ENCODE results near the gene ABCA1.
"Not testable (repeated sequence)": the region's sequence is repeated elsewhere in the genome, so short reads cannot be mapped to it uniquely, and the experiment has no call there.

The ABCA1 gene

DNA sequence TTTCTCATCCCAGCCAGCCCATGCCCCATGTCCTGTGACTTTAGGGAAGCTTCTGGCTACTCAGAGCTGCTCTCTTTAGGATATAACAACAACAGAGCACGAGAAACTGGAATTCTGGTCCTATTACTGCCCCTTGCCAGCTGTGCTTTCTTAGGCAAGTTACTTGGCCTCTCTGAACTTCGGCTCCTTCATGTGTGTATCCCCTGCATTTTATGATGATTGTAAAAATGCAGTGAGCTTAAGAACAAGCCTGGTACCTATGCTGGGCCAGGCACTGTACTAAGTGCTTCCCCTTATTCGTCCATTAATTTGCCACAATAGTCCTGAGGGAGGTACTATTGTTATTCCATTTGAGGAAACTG, 54.5 kb downstream of the ABCA1 start:
- peak overlapping the region; percentile 99 for H3K27ac ChIP-seq
- no peak for DNase-seq (ENCODE audit: low read depth, low spot score)

DNA sequence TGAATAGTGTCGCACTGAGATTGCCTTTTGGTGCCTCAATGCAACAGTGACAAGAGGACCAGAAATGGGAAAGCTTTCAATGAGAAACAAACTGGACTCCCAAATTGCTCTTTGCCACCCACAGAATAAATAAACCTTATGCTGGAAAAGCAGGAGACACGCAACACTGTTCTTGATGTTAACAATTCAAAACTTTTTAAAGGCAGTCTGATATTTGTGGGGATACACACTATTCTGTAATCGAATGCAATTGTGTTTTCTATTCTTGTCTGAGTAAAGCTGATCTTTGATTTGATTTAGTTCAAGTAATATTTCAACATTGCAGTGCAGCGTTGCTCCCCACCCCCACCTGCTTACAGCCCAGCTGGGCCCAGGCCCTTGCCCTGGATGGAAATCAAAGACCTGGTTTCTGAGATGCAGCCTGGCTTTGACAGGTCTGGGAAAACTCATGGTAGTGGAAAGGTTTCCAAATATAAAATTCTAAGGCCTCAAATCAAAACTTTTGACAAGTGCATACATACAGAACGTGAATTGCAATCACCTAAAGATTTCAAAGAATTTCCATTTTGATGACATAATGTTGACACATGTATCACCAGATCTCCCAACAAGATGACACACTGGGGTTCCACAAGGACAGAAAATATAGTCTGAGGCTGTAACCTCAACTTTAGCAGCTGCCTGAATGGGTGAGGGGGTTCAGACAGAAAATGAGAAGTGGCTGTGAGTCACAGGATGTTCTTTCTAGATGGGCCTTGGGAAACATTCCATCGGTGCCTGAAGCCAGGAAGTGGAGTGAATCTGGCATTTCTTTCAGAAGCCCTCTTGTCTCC, 55.1 kb downstream of the ABCA1 start:
- peak overlapping the region; percentile 99 for H3K27ac ChIP-seq
- DNase-seq (ENCODE audit: low read depth, low spot score), result peak; percentile 79

DNA sequence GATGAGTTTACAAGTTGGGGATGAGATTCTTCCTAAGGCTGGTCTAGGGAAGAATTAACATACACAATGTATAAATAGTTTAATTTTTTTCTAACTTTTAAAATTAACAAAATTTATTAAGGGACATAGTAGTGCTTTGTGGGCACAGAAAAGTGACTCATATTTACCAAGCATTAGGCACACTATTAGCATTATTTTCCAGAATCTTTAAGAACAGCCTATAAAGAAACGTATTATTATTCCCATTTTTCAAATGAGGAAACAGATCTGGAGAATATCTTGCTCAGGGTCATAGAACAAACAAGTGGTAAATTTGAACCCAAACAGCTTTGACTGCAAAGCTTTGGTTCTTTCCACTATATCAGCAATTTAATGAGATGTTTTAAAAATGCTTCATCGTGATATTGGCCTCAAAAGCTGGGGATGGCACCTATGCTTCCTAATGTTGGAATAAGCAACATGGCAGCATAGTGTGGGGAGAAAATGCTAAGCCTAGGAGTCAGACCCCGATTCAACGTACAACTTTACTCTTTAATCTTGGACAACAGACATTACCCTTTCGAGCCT, 55.9 kb downstream of the ABCA1 start:
- DNase-seq (ENCODE audit: low read depth, low spot score), result no peak
- peak overlapping the region; percentile 99 for H3K27ac ChIP-seq

DNA sequence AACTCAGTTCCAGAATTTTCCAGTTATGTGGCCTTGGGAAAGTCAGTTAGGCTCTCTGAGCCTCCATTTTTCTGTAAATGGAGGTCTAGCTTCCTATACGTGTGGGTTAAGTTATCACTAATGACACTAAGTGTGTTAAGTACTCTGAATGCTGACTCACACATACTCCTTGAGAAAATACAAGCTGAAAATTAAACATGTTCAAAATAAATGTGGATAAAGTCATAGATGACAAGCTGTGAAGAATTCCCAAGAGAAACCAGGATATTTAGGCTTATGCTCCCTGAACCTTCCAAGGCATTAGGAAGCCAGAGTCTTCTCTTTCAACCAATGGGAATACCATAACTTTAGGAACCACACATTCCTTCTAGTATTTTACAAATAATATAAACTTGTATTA, 58.1 kb downstream of the ABCA1 start:
- H3K27ac ChIP-seq, result peak overlapping the region; percentile 99
- no peak for DNase-seq (ENCODE audit: low read depth, low spot score)

DNA sequence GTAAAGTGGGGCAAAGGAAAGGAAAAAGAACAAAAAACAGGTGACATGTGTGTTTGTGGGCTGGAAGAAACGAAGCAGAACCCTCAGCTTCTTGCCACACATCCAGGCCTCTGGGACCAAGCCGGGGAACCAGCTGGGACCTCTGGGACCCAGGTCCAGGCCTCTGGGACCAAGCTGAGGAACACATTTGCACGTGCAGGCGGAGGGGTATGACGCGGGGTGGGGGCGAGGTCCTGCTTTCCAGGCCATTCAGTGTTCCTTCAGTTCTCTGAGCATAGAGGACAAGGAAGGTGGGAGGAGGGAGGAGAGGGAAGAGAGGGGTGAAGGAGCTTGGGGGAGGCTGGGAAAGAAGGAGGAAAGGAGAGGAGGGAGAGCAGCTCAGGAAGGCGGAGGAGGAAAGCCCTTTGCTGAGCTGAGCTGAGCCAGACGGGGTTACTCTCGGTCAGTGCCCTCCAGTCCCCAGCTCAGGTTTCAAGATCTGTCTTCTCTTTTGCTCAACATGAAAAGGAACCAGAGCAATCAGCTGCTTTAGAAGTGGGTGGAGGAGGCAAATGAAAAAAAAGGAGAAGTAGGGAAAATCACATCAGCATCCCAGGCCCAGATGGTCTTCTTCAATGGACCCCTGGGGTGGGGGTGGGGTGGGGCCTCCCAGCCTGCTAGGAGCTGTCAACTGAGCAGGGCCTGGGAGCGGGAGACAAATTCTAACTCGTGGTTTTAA, 59.1 kb downstream of the ABCA1 start:
- peak overlapping the region; percentile 99 for H3K27ac ChIP-seq
- DNase-seq (ENCODE audit: low read depth, low spot score), result no peak

DNA sequence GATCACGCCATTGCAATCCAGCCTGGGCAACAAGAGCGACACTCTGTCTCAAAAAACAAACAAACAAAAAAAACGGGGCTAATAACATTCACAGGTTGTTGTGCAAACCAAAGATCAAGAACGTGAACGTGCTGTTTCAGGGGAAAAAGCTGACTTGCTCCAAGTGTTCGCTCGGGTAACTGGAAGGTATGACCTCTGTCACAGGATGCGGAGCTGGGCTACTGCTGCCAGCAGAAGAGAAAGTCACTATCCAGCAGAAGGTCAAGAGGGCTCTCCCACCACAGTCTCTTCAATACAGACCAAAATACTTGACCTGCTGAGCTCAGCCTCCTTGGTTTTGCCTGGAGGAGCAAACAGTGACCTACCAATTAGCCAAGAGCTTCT, 59.7 kb downstream of the ABCA1 start:
- H3K27ac ChIP-seq, result peak overlapping the region; percentile 99
- no peak for DNase-seq (ENCODE audit: low read depth, low spot score)

DNA sequence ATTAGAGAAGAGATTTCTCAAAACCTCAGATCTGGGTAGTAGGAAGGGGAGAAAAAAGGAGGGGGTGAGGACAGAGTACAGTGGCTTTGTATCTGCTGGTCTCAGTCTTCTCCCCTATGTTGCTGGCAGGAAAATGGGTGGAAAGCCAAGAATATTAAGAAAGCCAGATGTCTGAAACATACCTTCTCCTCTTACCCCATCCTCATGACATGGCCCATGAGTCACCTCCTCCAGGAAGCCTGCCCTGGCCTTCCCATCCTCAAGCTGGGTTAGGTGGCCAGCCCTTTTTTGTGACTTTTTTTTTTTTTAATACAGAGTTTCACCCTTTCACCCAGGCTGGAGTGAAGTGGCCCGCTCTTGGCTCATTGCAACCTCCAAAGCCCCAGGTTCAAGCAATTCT, 61.8 kb downstream of the ABCA1 start:
- peak overlapping the region; percentile 99 for H3K27ac ChIP-seq
- DNase-seq (ENCODE audit: low read depth, low spot score), result no peak

DNA sequence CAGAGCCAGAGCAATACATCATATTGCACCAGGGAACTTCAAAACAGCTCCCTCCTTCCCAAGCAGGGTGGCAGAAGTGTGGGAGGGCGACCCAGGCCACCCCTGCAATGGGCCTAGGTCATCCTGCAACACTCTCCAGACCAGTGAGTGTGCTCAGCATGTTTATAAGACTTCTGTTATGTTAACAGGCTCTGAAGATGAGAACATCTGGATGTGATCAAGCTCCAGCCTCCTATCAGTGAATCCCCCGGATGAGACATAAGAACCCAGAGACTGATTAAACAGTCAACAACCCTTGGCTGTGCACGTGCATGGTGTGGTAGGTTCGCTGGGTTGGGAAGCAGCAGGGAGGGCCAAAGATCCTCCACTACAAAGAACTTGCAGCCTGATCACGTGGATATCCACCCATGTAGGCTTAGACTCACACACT, 63.3 kb downstream of the ABCA1 start:
- H3K27ac ChIP-seq, result peak overlapping the region; percentile 99
- DNase-seq (ENCODE audit: low read depth, low spot score), result no peak

DNA sequence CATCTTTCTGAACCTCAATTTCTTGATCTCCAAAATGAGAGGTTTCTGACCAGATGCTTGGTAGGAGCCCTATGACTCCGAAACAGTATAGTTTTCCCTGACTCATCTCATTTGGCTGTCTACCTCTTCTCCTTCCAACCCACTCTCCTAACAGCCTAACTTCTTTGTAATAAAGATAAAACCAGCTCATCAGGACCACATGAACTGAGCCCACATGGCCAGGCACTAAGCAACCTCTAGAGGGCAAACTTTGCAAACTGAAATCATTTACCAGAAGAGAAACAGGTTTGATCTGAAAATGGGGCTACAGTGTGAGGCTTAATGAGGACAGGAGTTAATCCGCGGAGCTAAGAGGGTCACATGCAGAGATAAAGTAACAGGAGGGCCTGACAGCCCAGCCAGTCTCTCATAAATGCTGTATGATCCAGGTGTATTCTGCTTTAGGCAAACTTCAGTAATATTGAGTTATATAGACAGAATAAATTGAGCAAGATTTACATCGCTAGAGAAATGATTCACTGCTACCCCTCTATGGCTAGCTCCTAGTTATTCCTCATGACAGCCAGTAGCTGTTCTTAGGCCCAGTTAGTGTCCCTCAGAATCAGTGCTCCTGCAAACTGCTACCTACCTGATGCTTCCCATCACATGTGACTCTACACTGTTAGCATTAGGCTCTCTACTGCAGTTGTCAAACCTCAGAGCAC, 64.6 kb downstream of the ABCA1 start:
- peak overlapping the region; percentile 99 for H3K27ac ChIP-seq
- no peak for DNase-seq (ENCODE audit: low read depth, low spot score)

DNA sequence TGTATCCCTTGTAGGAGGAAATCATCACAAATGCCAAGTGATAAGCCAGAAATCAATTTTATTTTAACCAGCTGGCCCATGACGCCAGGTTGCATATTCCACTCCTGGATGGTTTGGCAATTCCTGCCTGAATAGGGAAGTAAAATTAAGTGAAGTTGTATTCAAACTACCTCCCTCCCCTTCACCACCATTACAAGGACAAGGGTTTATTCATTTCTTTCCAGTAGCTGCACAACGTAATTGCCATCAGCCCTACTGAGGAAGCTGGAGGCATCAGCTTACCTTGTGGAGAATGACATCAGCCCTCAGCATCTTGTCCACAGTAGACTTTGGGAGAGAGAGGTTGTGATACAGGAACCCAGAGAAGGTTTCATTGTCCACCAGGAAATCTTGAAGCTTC, 66.6 kb downstream of the ABCA1 start:
- DNase-seq (ENCODE audit: low read depth, low spot score), result no peak

DNA sequence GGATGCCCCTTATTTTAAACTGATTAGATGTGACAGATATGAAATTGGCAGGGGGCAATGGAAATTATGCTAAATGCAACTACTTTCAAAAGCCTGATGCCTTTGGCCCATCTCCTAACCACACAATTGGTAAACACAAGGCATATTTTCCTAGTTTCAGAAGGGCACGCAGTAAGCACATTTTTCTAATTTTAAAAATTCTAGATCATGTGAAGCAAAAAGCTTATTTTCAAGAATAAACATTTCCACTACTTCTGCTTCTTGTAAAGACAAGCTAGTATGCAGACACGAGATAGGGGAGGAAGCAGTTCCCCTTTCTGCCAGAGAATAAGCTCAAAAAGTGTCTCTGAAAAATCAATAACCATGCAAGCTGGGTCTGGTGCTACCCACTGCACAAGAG, 67.7 kb downstream of the ABCA1 start:
- no peak for DNase-seq (ENCODE audit: low read depth, low spot score)
- H3K27ac ChIP-seq, result peak overlapping the region; percentile 87

More for the DNA sequence above, 66.6 kb downstream of the ABCA1 start:
- no peak overlapping the region for H3K27ac ChIP-seq

DNA sequence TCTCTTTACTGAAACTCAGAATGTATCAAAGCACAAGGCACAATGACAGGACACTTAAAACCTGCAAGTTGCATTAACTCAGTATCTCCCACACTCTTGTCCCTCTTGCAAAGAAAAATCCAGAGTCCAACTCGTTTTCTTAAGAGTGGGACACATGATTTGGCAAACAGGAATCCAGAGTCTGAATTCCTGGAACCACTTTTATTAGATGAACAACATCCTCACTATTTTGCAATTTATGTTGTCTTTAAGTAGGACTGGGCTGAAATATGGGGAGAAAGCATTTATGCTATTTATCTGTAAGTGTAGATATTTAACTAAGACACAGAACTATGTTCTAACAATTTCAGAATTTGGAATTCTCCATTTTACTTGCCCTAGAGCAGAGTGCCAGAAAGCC, 69.1 kb downstream of the ABCA1 start:
- no peak for DNase-seq (ENCODE audit: low read depth, low spot score)
- H3K27ac ChIP-seq, result peak overlapping the region; percentile 87

DNA sequence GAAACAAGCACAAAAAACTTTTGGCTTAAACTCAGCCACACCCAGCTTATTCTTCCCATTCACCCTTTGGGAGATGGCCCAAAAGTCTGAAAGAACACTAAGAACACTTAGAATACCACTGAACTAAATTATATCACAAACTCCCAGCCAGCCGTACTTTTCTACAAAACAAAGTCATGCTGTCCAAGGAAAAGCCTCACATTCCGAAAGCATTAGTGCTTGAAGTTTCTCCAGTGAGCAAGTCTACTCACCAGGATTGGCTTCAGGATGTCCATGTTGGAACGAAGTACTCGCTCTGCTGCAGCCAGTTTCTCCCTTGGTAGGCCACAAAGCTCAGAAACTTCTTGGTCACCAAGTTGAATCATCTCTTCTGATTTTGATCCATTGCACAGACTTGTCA, 69.7 kb downstream of the ABCA1 start:
- DNase-seq (ENCODE audit: low read depth, low spot score), result no peak
- peak overlapping the region; percentile 87 for H3K27ac ChIP-seq

DNA sequence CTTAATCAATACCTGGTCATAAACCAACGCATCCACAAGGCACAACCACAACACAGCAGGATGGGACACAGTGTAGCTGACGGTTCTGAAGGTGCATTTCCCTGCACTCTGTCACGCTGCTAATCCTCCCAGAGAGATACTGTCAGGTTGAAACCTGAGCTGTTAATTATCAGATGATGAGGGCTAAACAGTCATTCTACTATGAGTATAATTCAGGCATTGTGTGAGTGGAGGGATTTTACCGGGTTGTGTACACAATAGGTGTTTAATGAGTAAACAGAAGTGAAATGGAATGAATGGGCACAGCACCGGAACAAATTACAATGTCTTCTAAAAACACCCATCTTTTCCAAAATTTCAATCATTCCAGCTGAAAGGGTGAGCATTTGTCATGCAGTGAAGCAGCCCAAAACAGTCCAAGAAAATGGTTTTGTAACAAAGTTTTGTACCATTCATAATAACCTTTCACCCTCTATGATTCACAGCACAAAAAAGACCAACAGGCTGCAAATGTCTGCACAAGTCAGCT, 71.5 kb downstream of the ABCA1 start:
- peak; percentile 53 for DNase-seq (ENCODE audit: low read depth, low spot score)

DNA sequence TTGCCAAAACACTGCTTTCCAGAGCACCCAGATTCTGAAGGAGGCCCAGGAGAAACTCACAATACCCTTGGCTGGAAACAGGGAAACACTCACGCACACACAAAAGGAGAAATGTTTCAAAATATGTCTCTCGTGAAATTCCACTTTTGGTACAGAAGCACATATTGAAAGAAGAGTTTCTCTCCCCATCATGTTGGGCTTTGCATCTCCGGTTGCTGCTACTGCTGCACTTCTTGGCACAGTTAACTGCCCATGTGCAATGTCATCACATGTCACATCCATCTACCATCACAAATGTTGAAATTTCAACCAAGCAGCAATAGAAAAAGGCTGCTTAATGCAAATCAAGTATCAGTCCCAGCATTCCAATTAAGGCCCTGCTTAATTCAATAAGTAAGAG, 72.1 kb downstream of the ABCA1 start:
- DNase-seq (ENCODE audit: low read depth, low spot score), result no peak
- H3K27ac ChIP-seq, result peak overlapping the region; percentile 87

More for the DNA sequence above, 71.5 kb downstream of the ABCA1 start:
- H3K27ac ChIP-seq, result peak overlapping the region; percentile 87

DNA sequence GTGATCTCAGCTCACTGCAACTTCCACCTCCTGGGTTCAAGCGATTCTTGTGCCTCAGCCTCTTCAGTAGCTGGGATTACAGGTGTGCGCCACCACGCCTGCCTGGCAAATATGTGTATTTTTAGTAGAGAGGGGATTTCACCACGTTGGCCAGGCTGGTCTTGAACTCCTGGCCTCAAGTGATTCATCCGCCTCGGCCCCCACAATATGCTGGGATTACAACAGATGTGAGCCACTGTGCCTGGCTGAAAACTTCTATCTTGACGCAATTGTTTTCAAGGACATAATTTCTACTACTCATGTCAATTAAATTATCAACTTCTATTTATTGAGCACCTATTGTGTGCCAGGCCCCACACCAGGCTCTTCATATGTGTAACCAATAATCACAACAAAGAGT, 72.7 kb downstream of the ABCA1 start:
- H3K27ac ChIP-seq, result peak overlapping the region; percentile 87

DNA sequence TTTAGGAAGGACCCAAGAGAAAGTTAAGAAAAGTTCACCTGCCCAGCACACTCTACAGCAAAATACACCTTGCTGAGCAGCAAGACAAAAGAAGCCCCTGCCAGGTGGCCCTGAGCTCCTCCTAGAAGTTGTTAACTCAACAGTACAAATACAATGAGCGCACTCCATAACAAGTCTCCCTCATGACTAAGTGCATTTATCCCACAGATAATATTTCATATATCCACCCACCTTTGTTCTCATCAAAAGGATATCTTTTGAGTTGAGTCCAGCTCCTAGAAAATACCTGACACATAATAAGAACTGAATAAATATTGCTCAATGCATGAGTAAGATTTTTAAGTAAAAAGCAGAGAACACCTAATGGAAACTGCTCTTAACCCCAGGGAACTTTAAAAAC, 73.3 kb downstream of the ABCA1 start:
- DNase-seq (ENCODE audit: low read depth, low spot score), result peak; percentile 84
- H3K27ac ChIP-seq, result peak overlapping the region; percentile 87

More for the DNA sequence above, 72.7 kb downstream of the ABCA1 start:
- not testable (repeated sequence) for DNase-seq (ENCODE audit: low read depth, low spot score)

DNA sequence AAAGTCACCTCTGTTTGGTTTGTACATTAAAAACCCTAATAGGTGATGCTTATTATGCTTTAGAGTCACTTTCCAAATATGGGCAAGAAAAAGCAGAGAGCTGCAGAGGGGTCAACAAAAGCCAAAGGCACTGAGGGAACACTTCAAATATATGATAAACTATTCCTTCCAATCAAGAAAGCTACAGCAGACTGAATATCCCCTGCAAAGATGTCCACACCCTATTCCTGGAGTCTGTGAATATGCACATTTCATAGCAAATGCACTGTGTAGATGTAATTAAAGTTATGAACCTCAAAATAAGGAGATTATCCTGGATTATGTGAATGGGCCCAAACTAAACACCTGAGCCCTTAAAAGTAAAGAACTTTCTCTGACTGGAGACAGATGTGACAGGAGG, 74.3 kb downstream of the ABCA1 start:
- peak overlapping the region; percentile 87 for H3K27ac ChIP-seq
- DNase-seq (ENCODE audit: low read depth, low spot score), result no peak

DNA sequence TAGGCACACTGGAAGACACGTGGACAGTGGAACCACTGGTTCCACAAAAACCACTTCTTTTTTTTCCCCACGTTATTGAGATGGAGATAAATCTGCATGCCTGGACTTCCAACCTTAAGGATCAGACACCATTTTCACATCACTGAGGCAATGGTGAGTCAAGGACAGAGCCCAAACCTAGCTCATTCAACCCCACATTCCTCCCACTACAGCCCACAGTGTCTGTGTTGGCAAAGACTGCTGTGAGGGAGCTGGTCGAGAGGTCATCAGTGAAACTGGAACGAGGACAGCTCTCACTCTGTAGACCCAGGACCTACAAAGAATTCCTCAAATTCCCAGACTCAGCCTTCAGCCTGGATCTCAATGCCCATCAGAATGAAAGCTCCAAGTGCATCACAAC, 74.8 kb downstream of the ABCA1 start:
- H3K27ac ChIP-seq, result no peak overlapping the region
- DNase-seq (ENCODE audit: low read depth, low spot score), result no peak

DNA sequence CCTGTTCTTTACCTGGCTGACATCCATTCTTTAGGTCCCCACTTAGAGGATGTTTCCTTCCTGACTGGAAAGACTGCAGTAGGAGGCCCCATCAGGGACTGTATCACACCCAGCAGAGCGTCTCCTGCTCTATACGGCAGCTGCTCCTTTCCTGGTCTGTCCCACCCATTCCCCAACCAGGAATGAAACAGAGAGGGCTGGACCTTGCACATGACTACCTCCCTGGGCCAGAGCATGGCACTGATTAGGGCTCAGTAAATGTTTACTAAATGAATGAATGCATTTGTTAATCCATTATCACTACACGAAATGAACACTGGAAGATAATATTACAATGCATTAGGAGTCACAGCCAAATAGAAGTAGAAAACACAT, 76.4 kb downstream of the ABCA1 start:
- DNase-seq (ENCODE audit: low read depth, low spot score), result no peak
- peak overlapping the region; percentile 33 for H3K27ac ChIP-seq

Measured in epithelial cell of prostate (primary cell).